HepG2 (cell line): Measurements from ENCODE around the gene SNRNP200. TPM values are rescaled to one million over a fixed set of nuclear protein-coding genes. Genes with fewer than 3 reads are reported as not detected.

Source experiments
- ARNT ChIP-seq: fragments of 450-650 bp; IDR thresholded peaks from 2 replicates; pipeline ENCODE4 v1.6.1; 2017
- ARNTL ChIP-seq: sonication (generic); formaldehyde crosslinking; IDR thresholded peaks from 2 replicates; pipeline ENCODE4 v1.4.0; 2020; ENCODE audit warnings: mild to moderate bottlenecking, missing genetic modification reagents
- CREM ChIP-seq, 2 experiments: sonication (generic) in 1 of 2; formaldehyde crosslinking in 1 of 2; IDR thresholded peaks; 2 replicates each; pipeline versions ENCODE4 v1.4.0 to v1.6.1; 2016 to 2020; ENCODE audit warnings: antibody characterized with exemption in 1 of 2, mild to moderate bottlenecking in 1 of 2, missing genetic modification reagents in 1 of 2
- EEA1 ChIP-seq: sonication (generic); formaldehyde crosslinking; IDR thresholded peaks from 2 replicates; pipeline ENCODE4 v1.5.1; 2020; ENCODE audit warnings: mild to moderate bottlenecking, missing genetic modification reagents, borderline replicate concordance
- FOXA1 ChIP-seq, 2 experiments: fragments of 450-650 bp in 1 of 2; sonication (generic) in 1 of 2; formaldehyde crosslinking in 1 of 2; IDR thresholded peaks; 2 replicates each; pipeline versions ENCODE4 v1.4.0 to v1.6.1; 2016 to 2020; ENCODE audit warnings: missing genetic modification reagents in 1 of 2
- GABPB1 ChIP-seq: IDR thresholded peaks from 2 replicates; pipeline ENCODE4 v1.6.1; 2016; ENCODE audit warnings: mild to moderate bottlenecking, missing genetic modification reagents, moderate library complexity, missing compliant biosample characterization
- KDM5A ChIP-seq: fragments of 200-600 bp; sonication (generic); IDR thresholded peaks from 2 replicates; pipeline ENCODE4 v1.7.0; 2018; ENCODE audit warnings: antibody characterized with exemption, mild to moderate bottlenecking, low read length, borderline replicate concordance
- MED13 ChIP-seq: sonication (generic); formaldehyde crosslinking; IDR thresholded peaks from 2 replicates; pipeline ENCODE4 v1.5.0; 2020; ENCODE audit warnings: missing genetic modification reagents
- MEF2D ChIP-seq: sonication (generic); formaldehyde crosslinking; IDR thresholded peaks from 2 replicates; pipeline ENCODE4 v1.5.1; 2020; ENCODE audit warnings: mild to moderate bottlenecking, missing genetic modification reagents
- MYC ChIP-seq: sonication (generic); formaldehyde crosslinking; IDR thresholded peaks from 2 replicates; pipeline ENCODE4 v1.9.0; 2021; ENCODE audit warnings: missing genetic modification reagents, borderline replicate concordance
- POGK ChIP-seq: sonication (generic); formaldehyde crosslinking; conservative IDR thresholded peaks from 2 replicates; pipeline ENCODE4 v1.8.0; 2022; ENCODE audit warnings: mild to moderate bottlenecking, moderate library complexity, missing genetic modification reagents
- RARA ChIP-seq: IDR thresholded peaks from 2 replicates; pipeline ENCODE4 v1.6.1; 2016; ENCODE audit warnings: missing genetic modification reagents, missing compliant biosample characterization
- SAFB2 ChIP-seq: sonication (generic); formaldehyde crosslinking; IDR thresholded peaks from 2 replicates; pipeline ENCODE4 v1.5.1; 2020; ENCODE audit warnings: missing genetic modification reagents, low read depth, mild to moderate bottlenecking, borderline replicate concordance
- SIX1 ChIP-seq: sonication (generic); formaldehyde crosslinking; IDR thresholded peaks from 2 replicates; pipeline ENCODE4 v1.4.0; 2020; ENCODE audit warnings: missing genetic modification reagents, borderline replicate concordance
- SMAD9 ChIP-seq: sonication (generic); formaldehyde crosslinking; IDR thresholded peaks from 2 replicates; pipeline ENCODE4 v1.5.1; 2020; ENCODE audit warnings: mild to moderate bottlenecking, missing genetic modification reagents
- TMF1 ChIP-seq: sonication (generic); formaldehyde crosslinking; IDR thresholded peaks from 2 replicates; pipeline ENCODE4 v1.8.1; 2022; ENCODE audit warnings: low read depth, missing genetic modification reagents
- YEATS4 ChIP-seq: sonication (generic); formaldehyde crosslinking; IDR thresholded peaks from 2 replicates; pipeline ENCODE4 v1.4.0; 2020; ENCODE audit warnings: missing genetic modification reagents, borderline replicate concordance
- ZFP91 ChIP-seq: sonication (generic); formaldehyde crosslinking; IDR thresholded peaks from 2 replicates; pipeline ENCODE4 v1.9.0; 2022; ENCODE audit warnings: missing genetic modification reagents, mild to moderate bottlenecking, borderline replicate concordance
- ZNF230 ChIP-seq: sonication (generic); formaldehyde crosslinking; IDR thresholded peaks from 2 replicates; pipeline ENCODE4 v1.4.0; 2020; ENCODE audit warnings: mild to moderate bottlenecking, missing genetic modification reagents
- ZNF235 ChIP-seq: sonication (generic); formaldehyde crosslinking; IDR thresholded peaks from 2 replicates; pipeline ENCODE4 v1.8.1; 2023; ENCODE audit warnings: mild to moderate bottlenecking, missing genetic modification reagents, borderline replicate concordance
- ZNF446 ChIP-seq: sonication (generic); formaldehyde crosslinking; IDR thresholded peaks from 2 replicates; pipeline ENCODE4 v1.5.0; 2020; ENCODE audit warnings: mild to moderate bottlenecking, missing genetic modification reagents
- ZNF543 ChIP-seq: sonication (generic); formaldehyde crosslinking; IDR thresholded peaks from 2 replicates; pipeline ENCODE4 v1.4.0; 2020; ENCODE audit warnings: mild to moderate bottlenecking, missing genetic modification reagents
- ZNF749 ChIP-seq: sonication (generic); formaldehyde crosslinking; IDR thresholded peaks from 2 replicates; pipeline ENCODE4 v1.8.0; 2022; ENCODE audit warnings: mild to moderate bottlenecking, missing genetic modification reagents, moderate library complexity, borderline replicate concordance
- ZNF780A ChIP-seq: sonication (generic); formaldehyde crosslinking; IDR thresholded peaks from 2 replicates; pipeline ENCODE4 v1.8.0; 2022; ENCODE audit warnings: mild to moderate bottlenecking, missing genetic modification reagents, moderate library complexity
- ZSCAN9 ChIP-seq: IDR thresholded peaks from 2 replicates; pipeline ENCODE4 v1.6.1; 2016; ENCODE audit warnings: borderline replicate concordance
- polyA plus RNA-seq, 8 experiments: library from polyadenylated mRNA; depleted of rRNA in 3 of 8; stranded (reverse) in 7 of 8; unstranded in 1 of 8; fragments of >200 nt; fragmentation: Illumina TruSeq in 4 of 8; extraction: Trizol in 4 of 8; gene quantifications; 2 replicates each; pipeline versions ENCODE4 v1.2.1 to v1.2.3, GENCODE V29; 2011 to 2016; ENCODE audit warnings: low read depth in 4 of 8, missing spikeins in 1 of 8, mixed read lengths in 1 of 8; ENCODE audit not compliant: insufficient read depth in 1 of 8
- total RNA-seq, 5 experiments: library from RNA; depleted of rRNA; stranded (reverse); fragments of >200 nt; fragmentation: Illumina TruSeq; extraction: Trizol; gene quantifications; 2 replicates each; pipeline ENCODE4 v1.2.3, GENCODE V29; 2016; ENCODE audit warnings: low read depth in 1 of 5

Gene SNRNP200
- total and polyA plus RNA-seq, 2 of the 13 experiments (the other 11 are each of a cell fraction or from before 2014, with no cell fraction given) = 99.0 to 232 TPM

GRCh38 chr2:96325041-96325883 lies 19.9 kb upstream of the SNRNP200 start, which contains the start of gene ITPRIPL1 (continued):
- peak; percentile 50; the same call in 1 of the 2 replicates for TF ChIP-seq ZNF230
- peak; percentile 74; the same call in 1 of the 2 replicates for TF ChIP-seq SAFB2 (CRISPR knock-in tag)
- TF ChIP-seq KDM5A = no peak
- no peak; the same call in 1 of the 2 replicates for TF ChIP-seq ZNF749 (CRISPR knock-in tag)
- TF ChIP-seq ARNT = no peak
- no peak for TF ChIP-seq ZNF543 (CRISPR knock-in tag)
- TF ChIP-seq ARNTL (CRISPR knock-in tag) = 0 out of 2 replicates have a peak, but pooled peaks have one; percentile 48
- TF ChIP-seq YEATS4 = peak; percentile 74; the same call in 1 of the 2 replicates
- TF ChIP-seq TMF1 = no peak; the same call in 1 of the 2 replicates
- peak; percentile 58; the same call in 1 of the 2 replicates for TF ChIP-seq GABPB1 (CRISPR knock-in tag)
- TF ChIP-seq MEF2D (CRISPR knock-in tag) = no peak
- TF ChIP-seq ZFP91 = peak; percentile 99
- 0 out of 2 replicates have a peak, but pooled peaks have one; percentile 52 for TF ChIP-seq ZSCAN9 (CRISPR knock-in tag)
- TF ChIP-seq MED13 (CRISPR knock-in tag) = no peak
- TF ChIP-seq SIX1 = no peak
- TF ChIP-seq SMAD9 = no peak
- no peak for TF ChIP-seq FOXA1 (IDR thresholded peaks at IDR 0.05)
- no peak for TF ChIP-seq FOXA1 (CRISPR knock-in tag; IDR thresholded peaks at IDR 0.05)
- TF ChIP-seq CREM (IDR thresholded peaks at IDR 0.05) = no peak
- no peak for TF ChIP-seq CREM (CRISPR knock-in tag; IDR thresholded peaks at IDR 0.05)
- 0 out of 2 replicates have a peak, but pooled peaks have one; percentile 48 for TF ChIP-seq EEA1
- TF ChIP-seq RARA (CRISPR knock-in tag) = no peak
- no peak for TF ChIP-seq POGK
- 0 out of 2 replicates have a peak, but pooled peaks have one; percentile 37 for TF ChIP-seq ZNF780A (CRISPR knock-in tag)
- peak; percentile 83 for TF ChIP-seq MYC (CRISPR knock-in tag)
- TF ChIP-seq ZNF235 (CRISPR knock-in tag) = peak; percentile 36; the same call in 1 of the 2 replicates
- TF ChIP-seq ZNF446 (CRISPR knock-in tag) = peak; percentile 11; the same call in 1 of the 2 replicates
